Tibial nerve (tissue), 4 donors: Measurements from ENCODE around the gene OCIAD1. TPM values are rescaled to one million over a fixed set of nuclear protein-coding genes. Genes with fewer than 3 reads are reported as not detected.

Experiments
- DNase-seq, 2 donors: peaks; one replicate each; pipeline ENCODE4 v3.0.0-alpha.2; 2019; ENCODE audit warnings: low spot score in 2 of 2
- H3K27ac ChIP-seq, 4 donors: fragments of 200-600 bp; sonication (generic) in 3 of 4; one replicate each; pipeline ENCODE4 v1.5.1; 2017 to 2019; ENCODE audit warnings: mild to moderate bottlenecking in 1 of 4
- H3K27me3 ChIP-seq, 2 donors: fragments of 200-600 bp; sonication (generic) in 1 of 2; one replicate each; pipeline versions ENCODE4 v1.5.1 to v1.6.0; 2017 to 2019
- H3K36me3 ChIP-seq, 3 donors: fragments of 200-600 bp; sonication (generic); one replicate each; pipeline ENCODE4 v1.5.1; 2018 to 2019
- H3K4me1 ChIP-seq, 4 donors: fragments of 200-600 bp; sonication (generic) in 3 of 4; one replicate each; pipeline ENCODE4 v1.5.1; 2017 to 2019
- H3K4me3 ChIP-seq, 4 donors: fragments of 200-600 bp; sonication (generic) in 3 of 4; one replicate each; pipeline ENCODE4 v1.5.1; 2017 to 2019; ENCODE audit warnings: mild to moderate bottlenecking in 1 of 4, moderate library complexity in 1 of 4
- H3K9me3 ChIP-seq, 4 donors: fragments of 200-600 bp; sonication (generic) in 3 of 4; one replicate each; pipeline ENCODE4 v1.5.1; 2017 to 2019
- EP300 ChIP-seq, 2 donors: sonication (generic); formaldehyde crosslinking; IDR thresholded peaks; one replicate each; pipeline ENCODE4 v1.6.1; 2017; ENCODE audit warnings: antibody characterized with exemption in 2 of 2, mild to moderate bottlenecking in 1 of 2
- POLR2A ChIP-seq, 2 donors: fragments of 450-650 bp; IDR thresholded peaks; one replicate each; pipeline ENCODE4 v1.6.1; 2017; ENCODE audit warnings: antibody characterized with exemption in 2 of 2, mild to moderate bottlenecking in 2 of 2, moderate library complexity in 2 of 2
- WGBS, 2 donors: methylation state at CpG; one replicate each; pipeline ENCODE4 v1.1.5; 2018; 5-methylcytosine and 5-hydroxymethylcytosine counted together
- total RNA-seq, 4 donors: library from RNA; depleted of rRNA; stranded (reverse); fragments of >200 nt; gene quantifications; one replicate each; pipeline ENCODE4 v1.1.0, GENCODE V29; 2016
- TF ChIP-seq, protein P1 (sequence below), 5 experiments: fragments of 200-600 bp in 3 of 5; fragments of 450-650 bp in 2 of 5; sonication (generic) in 3 of 5; IDR thresholded peaks; one replicate each; pipeline ENCODE4 v1.5.1; 2016 to 2019; ENCODE audit warnings: antibody characterized with exemption in 5 of 5, mild to moderate bottlenecking in 3 of 5, moderate library complexity in 2 of 5

The OCIAD1 gene
- total RNA-seq, 4 donors from 2014 or later, result 85.1 to 133 (median 93.4) TPM

DNA sequence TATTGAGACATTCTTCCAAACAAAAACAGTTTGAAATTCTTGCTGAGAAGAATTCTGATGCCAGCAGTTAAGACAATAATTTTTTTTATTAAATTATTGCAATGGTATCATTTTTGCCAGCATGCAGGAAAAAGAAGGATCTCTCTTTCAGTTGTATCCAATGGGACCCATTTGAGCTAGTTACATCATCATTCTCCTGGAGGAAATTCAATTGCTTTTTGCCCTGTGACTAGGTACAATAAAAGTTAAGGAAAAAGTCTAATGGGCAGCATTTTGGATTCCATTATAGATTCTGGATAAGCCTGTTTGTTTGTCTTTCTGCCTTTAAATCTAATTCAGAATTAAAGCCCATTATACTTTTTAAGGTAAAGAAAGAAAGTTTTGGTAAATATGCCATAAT is 40.3 kb upstream of the OCIAD1 start:
- DNase-seq, result no peak
- TF ChIP-seq EP300 (IDR thresholded peaks at IDR 0.05) (no peak), POLR2A (IDR thresholded peaks at IDR 0.05) (no peak)
- TF ChIP-seq, protein P1, sequence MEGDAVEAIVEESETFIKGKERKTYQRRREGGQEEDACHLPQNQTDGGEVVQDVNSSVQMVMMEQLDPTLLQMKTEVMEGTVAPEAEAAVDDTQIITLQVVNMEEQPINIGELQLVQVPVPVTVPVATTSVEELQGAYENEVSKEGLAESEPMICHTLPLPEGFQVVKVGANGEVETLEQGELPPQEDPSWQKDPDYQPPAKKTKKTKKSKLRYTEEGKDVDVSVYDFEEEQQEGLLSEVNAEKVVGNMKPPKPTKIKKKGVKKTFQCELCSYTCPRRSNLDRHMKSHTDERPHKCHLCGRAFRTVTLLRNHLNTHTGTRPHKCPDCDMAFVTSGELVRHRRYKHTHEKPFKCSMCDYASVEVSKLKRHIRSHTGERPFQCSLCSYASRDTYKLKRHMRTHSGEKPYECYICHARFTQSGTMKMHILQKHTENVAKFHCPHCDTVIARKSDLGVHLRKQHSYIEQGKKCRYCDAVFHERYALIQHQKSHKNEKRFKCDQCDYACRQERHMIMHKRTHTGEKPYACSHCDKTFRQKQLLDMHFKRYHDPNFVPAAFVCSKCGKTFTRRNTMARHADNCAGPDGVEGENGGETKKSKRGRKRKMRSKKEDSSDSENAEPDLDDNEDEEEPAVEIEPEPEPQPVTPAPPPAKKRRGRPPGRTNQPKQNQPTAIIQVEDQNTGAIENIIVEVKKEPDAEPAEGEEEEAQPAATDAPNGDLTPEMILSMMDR (IDR thresholded peaks at IDR 0.05), result no peak
- H3K27ac ChIP-seq, result no peak overlapping the region
- no peaks in the 10 kb centered on the region for H3K9me3 ChIP-seq
- H3K4me1 ChIP-seq, result no peaks in the 10 kb centered on the region
- H3K36me3 ChIP-seq, result no peaks in the 10 kb centered on the region
- H3K4me3 ChIP-seq, result no peak overlapping the region
- H3K27me3 ChIP-seq, result no peaks in the 10 kb centered on the region

GRCh38 chr4:48791313-48791712 is 39.6 kb upstream of the OCIAD1 start:
- Histone ChIP-seq H3K36me3 (no peaks in the 10 kb centered on the region), H3K4me1 (no peaks in the 10 kb centered on the region), H3K27me3 (no peaks in the 10 kb centered on the region), H3K4me3 (no peak overlapping the region), H3K27ac (no peak overlapping the region), H3K9me3 (no peaks in the 10 kb centered on the region)
- DNase-seq, result no peak
- TF ChIP-seq POLR2A (IDR thresholded peaks at IDR 0.05), result no peak
- TF ChIP-seq, protein P1 (IDR thresholded peaks at IDR 0.05), result no peak
- TF ChIP-seq EP300 (IDR thresholded peaks at IDR 0.05), result no peak

GRCh38 chr4:48792348-48793006 is 38.4 kb upstream of the OCIAD1 start:
- 75 to 80% methylated on average over 5 of the region's 5 CpGs for WGBS, 2 donors
- H3K36me3 ChIP-seq, result no peaks in the 10 kb centered on the region
- TF ChIP-seq EP300 (IDR thresholded peaks at IDR 0.05), result no peak
- TF ChIP-seq, protein P1 (IDR thresholded peaks at IDR 0.05), result no peak
- no peak for DNase-seq
- no peak overlapping the region for H3K27ac ChIP-seq
- no peak overlapping the region for H3K4me3 ChIP-seq
- no peaks in the 10 kb centered on the region for H3K27me3 ChIP-seq
- H3K4me1 ChIP-seq, result no peaks in the 10 kb centered on the region
- H3K9me3 ChIP-seq, result no peaks in the 10 kb centered on the region

DNA sequence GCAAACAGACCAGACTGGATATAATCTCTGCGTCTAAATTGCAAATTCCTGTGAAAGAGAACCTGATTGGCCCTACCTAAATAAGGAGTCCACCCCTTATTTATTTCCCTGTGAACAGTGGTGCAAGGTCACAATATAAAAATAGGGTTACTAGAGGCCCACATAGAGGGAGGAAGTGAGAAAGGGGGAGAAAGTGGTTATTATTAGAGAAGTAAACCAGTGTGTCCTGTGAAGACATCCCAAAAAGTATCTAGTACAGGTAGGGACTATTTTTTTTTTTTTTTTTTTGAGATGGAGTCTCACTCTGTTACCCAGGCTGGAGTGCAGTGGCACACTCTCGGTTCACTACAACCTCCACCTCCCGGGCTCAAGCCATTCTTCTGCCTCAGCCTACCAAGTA is 35.8 kb upstream of the OCIAD1 start:
- no peaks in the 10 kb centered on the region for H3K36me3 ChIP-seq
- no peaks in the 10 kb centered on the region for H3K4me1 ChIP-seq
- H3K27ac ChIP-seq, result no peak overlapping the region
- H3K9me3 ChIP-seq, result no peaks in the 10 kb centered on the region
- H3K27me3 ChIP-seq, result no peaks in the 10 kb centered on the region
- 95 to 97% methylated on average over 3 of the region's 3 CpGs for WGBS, 2 donors
- no peak overlapping the region for H3K4me3 ChIP-seq
- TF ChIP-seq, protein P1 (IDR thresholded peaks at IDR 0.05), result no peak
- TF ChIP-seq EP300 (IDR thresholded peaks at IDR 0.05), result no peak
- TF ChIP-seq POLR2A (IDR thresholded peaks at IDR 0.05), result no peak
- no peak for DNase-seq

DNA sequence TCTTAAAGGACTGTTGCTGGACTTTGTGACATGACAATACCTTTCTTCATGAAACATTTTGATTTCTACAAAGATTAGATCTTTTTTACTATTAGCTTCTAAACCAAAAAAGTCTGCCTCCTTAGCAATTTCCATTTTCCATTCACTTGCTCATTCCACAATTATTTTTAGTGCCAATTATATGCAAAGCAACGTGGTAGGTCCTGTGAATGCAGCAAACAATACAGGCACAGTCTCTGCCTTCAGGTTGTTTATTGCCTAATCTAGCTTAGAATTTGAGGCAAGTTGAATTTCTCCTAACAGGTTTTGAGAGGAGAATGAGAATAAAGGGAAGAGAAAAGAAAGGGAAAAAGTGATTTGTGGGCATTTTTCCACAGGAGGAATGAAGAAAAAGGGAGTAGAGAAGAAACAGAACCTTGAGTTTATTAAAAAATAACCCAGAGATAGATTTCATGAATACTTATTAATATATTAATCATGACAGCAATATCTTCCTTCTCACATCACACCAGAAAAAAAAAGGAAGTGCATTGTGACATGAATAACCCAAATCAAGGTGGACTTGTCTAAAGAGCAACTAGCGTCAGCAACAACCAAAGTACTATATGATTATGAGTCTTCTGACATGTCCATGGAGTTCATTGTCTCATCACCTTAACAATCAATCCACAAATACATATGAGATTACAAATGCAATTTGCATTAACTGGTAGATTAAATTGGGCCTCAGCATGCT is 34.5 kb upstream of the OCIAD1 start:
- no peak for TF ChIP-seq EP300 (IDR thresholded peaks at IDR 0.05)
- TF ChIP-seq POLR2A (IDR thresholded peaks at IDR 0.05), result no peak
- TF ChIP-seq, protein P1 (IDR thresholded peaks at IDR 0.05), result no peak
- H3K27ac ChIP-seq, result no peak overlapping the region
- no peaks in the 10 kb centered on the region for H3K27me3 ChIP-seq
- no peaks in the 10 kb centered on the region for H3K9me3 ChIP-seq
- no peaks in the 10 kb centered on the region for H3K36me3 ChIP-seq
- no peak overlapping the region for H3K4me3 ChIP-seq
- H3K4me1 ChIP-seq, result peaks cover 0 to under 1% (median 0%) of the 10 kb centered on the region in 4 donors
- 63 to 64% methylated on average over 2 of the region's 2 CpGs for WGBS, 2 donors
- DNase-seq, result no peak
